ENCODE measurements around the gene CT45A5.
"Not testable (repeated sequence)": the region's sequence is repeated elsewhere in the genome, so short reads cannot be mapped to it uniquely, and the experiment has no call there.

Gene CT45A5

GRCh38 chrX:135737366-135738071 lies 47.8 kb downstream of the CT45A5 start:
- CTCF ChIA-PET: interaction anchor here (0.9 kb wide), 1 partner anchor 192 kb away, joined by 3 read pairs; no protein-coding TSS in a partner anchor
- no peaks in the 10 kb centered on the region for H3K27me3 ChIP-seq (replicated peaks in 2 of 5; ENCODE audit: control insufficient read depth in 4 of 5, insufficient read depth in 5 of 5, low read length in 4 of 5)
- no peak overlapping the region for H3K27ac ChIP-seq (ENCODE audit: insufficient read depth in 1 of 2, low read depth in 1 of 2, low read length in 2 of 2, poor library complexity in 1 of 2, severe bottlenecking in 2 of 2)
- peaks cover 0 to 3% (median 0%) of the 10 kb centered on the region in 4 experiments for H3K4me1 ChIP-seq (ENCODE audit: control extremely low read depth in 1 of 4, control insufficient read depth in 4 of 4, insufficient read depth in 4 of 4, low read length in 3 of 4)
- no peaks in the 10 kb centered on the region for H3K9me3 ChIP-seq (ENCODE audit: control extremely low read depth in 1 of 5, control insufficient read depth in 4 of 5, insufficient read depth in 2 of 5, low read depth in 1 of 5, low read length in 4 of 5)
- H3K36me3 ChIP-seq (ENCODE audit: control insufficient read depth in 4 of 4, insufficient read depth in 4 of 4, low read length in 3 of 4): no peaks in the 10 kb centered on the region
- 37% methylated on average over 4 of the region's 4 CpGs for WGBS (ENCODE audit: insufficient coverage)
- no peak overlapping the region for H3K4me3 ChIP-seq (ENCODE audit: control insufficient read depth in 1 of 7, extremely low read depth in 1 of 7, insufficient read depth in 4 of 7, low read depth in 2 of 7, low read length in 6 of 7)
- POLR2A ChIA-PET: no interaction called here
- peak; percentile 34 to 67 (median 63) for DNase-seq

GRCh38 chrX:135734666-135735065 lies 50.6 kb downstream of the CT45A5 start:
- H3K27ac ChIP-seq (ENCODE audit: insufficient read depth in 1 of 2, low read depth in 1 of 2, low read length in 2 of 2, poor library complexity in 1 of 2, severe bottlenecking in 2 of 2); H3K27me3 ChIP-seq (replicated peaks in 2 of 5; ENCODE audit: control insufficient read depth in 4 of 5, insufficient read depth in 5 of 5, low read length in 4 of 5); H3K4me1 ChIP-seq (ENCODE audit: control extremely low read depth in 1 of 4, control insufficient read depth in 4 of 4, insufficient read depth in 4 of 4, low read length in 3 of 4); H3K36me3 ChIP-seq (ENCODE audit: control insufficient read depth in 4 of 4, insufficient read depth in 4 of 4, low read length in 3 of 4); DNase-seq; H3K4me3 ChIP-seq (ENCODE audit: control insufficient read depth in 1 of 7, extremely low read depth in 1 of 7, insufficient read depth in 4 of 7, low read depth in 2 of 7, low read length in 6 of 7); CTCF ChIA-PET; H3K9me3 ChIP-seq (ENCODE audit: control extremely low read depth in 1 of 5, control insufficient read depth in 4 of 5, insufficient read depth in 2 of 5, low read depth in 1 of 5, low read length in 4 of 5); POLR2A ChIA-PET: not testable (repeated sequence)
- WGBS (ENCODE audit: insufficient coverage): 90% methylated on average over 4 of the region's 5 CpGs
